ENCODE measurements around the gene MACROD1.

DNA sequence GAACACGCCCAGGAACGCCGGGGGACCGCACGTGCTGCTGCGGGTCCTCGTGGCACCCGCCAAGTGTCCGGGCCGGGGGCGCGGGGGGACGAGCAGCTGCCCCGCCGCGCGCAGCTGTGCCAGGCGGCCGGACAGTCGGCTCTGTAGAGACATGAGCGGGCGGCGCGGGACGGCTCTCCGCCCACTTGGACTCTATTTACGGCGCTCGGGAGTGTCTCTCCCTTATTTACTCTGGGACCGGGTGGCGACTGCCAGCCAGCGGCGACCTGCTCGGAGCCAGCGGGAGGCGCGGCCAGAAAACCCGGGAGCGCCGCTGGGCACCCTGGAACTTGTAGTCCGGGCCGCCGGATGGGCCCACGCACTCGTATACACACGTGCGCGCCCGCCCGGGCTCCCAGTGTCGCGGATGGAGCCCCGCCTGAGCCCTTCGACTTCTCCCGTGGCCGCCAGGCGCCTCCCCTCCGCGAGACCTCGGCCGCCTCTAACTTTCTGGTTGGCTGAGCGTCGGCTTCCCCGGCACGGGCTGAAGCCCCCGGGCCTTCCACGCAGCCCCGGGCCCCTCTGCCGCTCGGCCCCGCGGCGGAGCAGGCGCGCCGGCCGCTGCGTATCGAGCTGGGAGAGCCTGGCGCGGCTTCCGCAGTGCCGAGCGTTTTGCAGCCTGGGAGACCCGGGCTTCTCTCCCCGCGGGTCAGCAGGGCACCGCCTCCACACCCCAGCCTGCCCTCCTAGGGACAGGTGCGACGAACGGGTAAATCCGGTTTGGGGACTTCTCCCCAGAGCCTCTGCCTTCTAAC, at the start of gene MACROD1:
- TF ChIP-seq GATA2 (IDR thresholded peaks at IDR 0.05; ENCODE audit: low read depth, low read length) (no peak), GATA3 (IDR thresholded peaks at IDR 0.05; ENCODE audit: low read depth, low read length) (no peak)
